ENCODE measurements around the gene SLC4A8. TPM values are rescaled to one million over a fixed set of nuclear protein-coding genes. Genes with fewer than 3 reads are reported as not detected.

SLC4A8 gene
- total and polyA plus RNA-seq, 9 of the 15 experiments (the other 6 are each of a cell fraction or from before 2014, with no cell fraction given): 0.04 to 1.5 (median 0.12) TPM; not detected in 2

- TF ChIP-seq REST (IDR thresholded peaks at IDR 0.05; ENCODE audit: borderline replicate concordance): no peak
- TF ChIP-seq REST (CRISPR knock-in tag; IDR thresholded peaks at IDR 0.05; ENCODE audit: low read depth): no peak
These were observed 43.2 kb upstream of the SLC4A8 start (continued) for GRCh38 chr12:51381226-51382079.

All from K562 (cell line).